Placental epithelial cell (primary cell): ENCODE results near the gene ELMOD3. TPM values are rescaled to one million over a fixed set of nuclear protein-coding genes. Genes with fewer than 3 reads are reported as not detected.

Experiments
- small RNA-seq: library from RNA; depleted of rRNA; stranded (forward); fragments of <200 nt; gene quantifications from one replicate; pipeline ENCODE3, GENCODE V24; 2012
- total RNA-seq: library from RNA; depleted of rRNA; stranded (reverse); fragments of >200 nt; gene quantifications from 2 replicates; pipeline ENCODE4 v1.2.3, GENCODE V29; 2012

The ELMOD3 gene
- 15.9 and 25.5 TPM in 2 replicates for total RNA-seq

GRCh38 chr2:85354286-85355072 is at the start of gene ELMOD3, which contains the start of gene RETSAT:
TSS of gene ELMOD3 (plus strand) at chr2:85354769. CDS start at chr2:85357199, 2,430 bp downstream.
TSS of gene RETSAT (minus strand) at chr2:85354528. CDS start at chr2:85354507, 21 bp downstream.

GRCh38 chr2:85327822-85328617 is 26.5 kb upstream of the ELMOD3 start, which contains the start of gene TGOLN2:
TSS of gene TGOLN2 (minus strand) at chr2:85327989. CDS start at chr2:85327962, 27 bp downstream.

GRCh38 chr2:85409845-85410583 is 55.4 kb downstream of the ELMOD3 start, which contains the start of gene CAPG:
TSS of gene CAPG (minus strand) at chr2:85410366. CDS start at chr2:85402145, 8,221 bp downstream.

GRCh38 chr2:85418132-85419008 is 63.8 kb downstream of the ELMOD3 start, which contains the start of gene SH2D6:
TSS of gene SH2D6 (plus strand) at chr2:85418714. CDS start at chr2:85429466, 10,752 bp downstream.

Small RNA genes within 50 kb of the gene (small RNA-seq; reads per million reads assigned to genes)
- gene AC062037.1 (not detected), gene AC062037.2 (not detected), gene RF00019 (not detected), gene RN7SL113P (not detected)

Other genes with a start within 250 kb of the ELMOD3 start
- 0.33 and 5.5 TPM in 2 replicates for gene TCF7L1, start 221.4 kb upstream of the ELMOD3 start, total RNA-seq
- 64.4 and 82.1 TPM in 2 replicates for gene TGOLN2, start 26.8 kb upstream of the ELMOD3 start, total RNA-seq
- 19.6 and 45.5 TPM in 2 replicates for gene RETSAT, start 241 bp upstream of the ELMOD3 start, total RNA-seq
- gene CAPG, start 55.6 kb downstream of the ELMOD3 start, total RNA-seq = 650 and 738 TPM in 2 replicates
- under 0.01 TPM in 1 of 2 replicates, not detected in the other for gene SH2D6, start 63.9 kb downstream of the ELMOD3 start, total RNA-seq
- 60.5 and 66.9 TPM in 2 replicates for gene MAT2A, start 184.4 kb downstream of the ELMOD3 start, total RNA-seq
- 42.0 and 62.5 TPM in 2 replicates for gene GGCX, start 206.7 kb downstream of the ELMOD3 start, total RNA-seq
- gene VAMP8, start 222.8 kb downstream of the ELMOD3 start, total RNA-seq = 73.0 and 74.6 TPM in 2 replicates
- gene VAMP5, start 229.7 kb downstream of the ELMOD3 start, total RNA-seq = 2.0 and 10.2 TPM in 2 replicates
- 125 and 174 TPM in 2 replicates for gene RNF181, start 241.0 kb downstream of the ELMOD3 start, total RNA-seq
- gene TMEM150A, start 247.9 kb downstream of the ELMOD3 start, total RNA-seq = 7.7 and 12.2 TPM in 2 replicates